Measurements from ENCODE around the gene MEGF9.

MEGF9 gene

GRCh38 chr9:120714088-120714845 lies at the start of gene MEGF9:
MEGF9 (minus strand) TSS chr9:120714470; CDS start chr9:120714358, 112 bp downstream.
- Histone ChIP-seq H4K20me1 (ENCODE audit: control insufficient read depth, insufficient read depth, low read depth, low read length) (no peaks in the 10 kb centered on the region), H3K27me3 (ENCODE audit: control insufficient read depth, low read length) (no peaks in the 10 kb centered on the region), H3K9me2 (replicated peaks; ENCODE audit: control insufficient read depth, low read length) (no peaks in the 10 kb centered on the region), H3K4me1 (ENCODE audit: control insufficient read depth, low read length) (peaks cover 38% of the 10 kb centered on the region), H3K9me3 (ENCODE audit: control insufficient read depth, insufficient read depth, low read length) (no peaks in the 10 kb centered on the region), H3K27ac (ENCODE audit: low read depth, low read length) (no peak within 1 kb of the TSS), H3K4me2 (ENCODE audit: low read length) (peak within 1 kb of the TSS; percentile 89), H3K36me3 (ENCODE audit: control insufficient read depth, low read length) (no peaks in the 10 kb centered on the region), H3K4me3 (ENCODE audit: low read length) (peak within 1 kb of the TSS; percentile 86), H3F3A (ENCODE audit: control insufficient read depth, insufficient read depth) (peaks cover 6% of the 10 kb centered on the region; the same call in 1 of the 2 replicates), H3K79me2 (ENCODE audit: control insufficient read depth, low read length) (peaks cover 17% of the 10 kb centered on the region)
- TF ChIP-seq EZH2phosphoT487 (IDR thresholded peaks at IDR 0.05; ENCODE audit: borderline replicate concordance, low read length) (no peak), CTCF (IDR thresholded peaks at IDR 0.05; ENCODE audit: low read depth, low read length, poor library complexity, severe bottlenecking) (no peak)

- Histone ChIP-seq H3K9me2 (replicated peaks; ENCODE audit: control insufficient read depth, low read length) (no peaks in the 10 kb centered on the region), H3K27ac (ENCODE audit: low read depth, low read length) (no peak overlapping the region), H3K36me3 (ENCODE audit: control insufficient read depth, low read length) (peaks cover 66% of the 10 kb centered on the region), H3K4me1 (ENCODE audit: control insufficient read depth, low read length) (peaks cover 34% of the 10 kb centered on the region), H3K4me3 (ENCODE audit: low read length) (no peak overlapping the region), H3F3A (ENCODE audit: control insufficient read depth, insufficient read depth) (peaks cover 23% of the 10 kb centered on the region; the same call in 1 of the 2 replicates), H3K4me2 (ENCODE audit: low read length) (no peak overlapping the region), H4K20me1 (ENCODE audit: control insufficient read depth, insufficient read depth, low read depth, low read length) (no peaks in the 10 kb centered on the region), H3K27me3 (ENCODE audit: control insufficient read depth, low read length) (no peaks in the 10 kb centered on the region), H3K9me3 (ENCODE audit: control insufficient read depth, insufficient read depth, low read length) (no peaks in the 10 kb centered on the region), H3K79me2 (ENCODE audit: control insufficient read depth, low read length) (no peaks in the 10 kb centered on the region)
- TF ChIP-seq EZH2phosphoT487 (IDR thresholded peaks at IDR 0.05; ENCODE audit: borderline replicate concordance, low read length) (no peak), CTCF (IDR thresholded peaks at IDR 0.05; ENCODE audit: low read depth, low read length, poor library complexity, severe bottlenecking) (no peak)
These were observed 46.7 kb upstream of the MEGF9 start for GRCh38 chr9:120761006-120761405.

GRCh38 chr9:120759755-120760400 lies 45.6 kb upstream of the MEGF9 start:
- H3K9me2 ChIP-seq (replicated peaks; ENCODE audit: control insufficient read depth, low read length): no peaks in the 10 kb centered on the region
- no peak overlapping the region for H3K4me2 ChIP-seq (ENCODE audit: low read length)
- peaks cover 62% of the 10 kb centered on the region for H3K36me3 ChIP-seq (ENCODE audit: control insufficient read depth, low read length)
- H3K4me1 ChIP-seq (ENCODE audit: control insufficient read depth, low read length): peaks cover 46% of the 10 kb centered on the region
- TF ChIP-seq EZH2phosphoT487 (IDR thresholded peaks at IDR 0.05; ENCODE audit: borderline replicate concordance, low read length): no peak
- TF ChIP-seq CTCF (IDR thresholded peaks at IDR 0.05; ENCODE audit: low read depth, low read length, poor library complexity, severe bottlenecking): no peak
- H3F3A ChIP-seq (ENCODE audit: control insufficient read depth, insufficient read depth): peaks cover 23% of the 10 kb centered on the region; the same call in 1 of the 2 replicates
- H3K27me3 ChIP-seq (ENCODE audit: control insufficient read depth, low read length): no peaks in the 10 kb centered on the region
- no peak overlapping the region for H3K4me3 ChIP-seq (ENCODE audit: low read length)
- no peak overlapping the region for H3K27ac ChIP-seq (ENCODE audit: low read depth, low read length)
- H4K20me1 ChIP-seq (ENCODE audit: control insufficient read depth, insufficient read depth, low read depth, low read length): no peaks in the 10 kb centered on the region
- H3K9me3 ChIP-seq (ENCODE audit: control insufficient read depth, insufficient read depth, low read length): no peaks in the 10 kb centered on the region
- H3K79me2 ChIP-seq (ENCODE audit: control insufficient read depth, low read length): no peaks in the 10 kb centered on the region

Data from DOHH2 (cell line).